OCI-LY3 (cell line): ENCODE data around the gene EPHB2.
"Not testable (repeated sequence)": the region's sequence is repeated elsewhere in the genome, so short reads cannot be mapped to it uniquely, and the experiment has no call there.

Experiments
- H2AFZ ChIP-seq: fragments of 200-600, 300-600 bp; shearing (Covaris generic); 2 replicates; pipeline ENCODE4 v1.6.0; 2014; ENCODE audit warnings: antibody characterized with exemption, low read depth, low read length
- H3K27ac ChIP-seq: fragments of 200-600, 300-600 bp; sonication (generic); 2 replicates; pipeline ENCODE4 v1.5.1; 2014; ENCODE audit warnings: mild to moderate bottlenecking, low read length, moderate library complexity, mixed read lengths
- H3K27me3 ChIP-seq: fragments of 200-600, 300-600 bp; sonication (generic); 2 replicates; pipeline ENCODE4 v1.6.1; 2014; ENCODE audit warnings: low read depth, low read length, mixed read lengths
- H3K36me3 ChIP-seq: fragments of 200-600, 300-600 bp; sonication (generic); replicated peaks from 2 replicates; pipeline ENCODE3; 2014; ENCODE audit warnings: low read depth, low read length, mixed read lengths
- H3K4me1 ChIP-seq: fragments of 300-600, 200-600 bp; sonication (generic); 2 replicates; pipeline ENCODE4 v1.6.1; 2014; ENCODE audit warnings: low read length, mixed read lengths
- H3K4me2 ChIP-seq: fragments of 200-600, 300-600 bp; sonication (generic); 2 replicates; pipeline ENCODE4 v1.6.1; 2014; ENCODE audit warnings: low read length, mixed read lengths
- H3K4me3 ChIP-seq: fragments of 300-600, 200-600 bp; sonication (generic); 2 replicates; pipeline ENCODE4 v1.5.1; 2014; ENCODE audit warnings: antibody characterized with exemption, mild to moderate bottlenecking, low read length, moderate library complexity
- H3K79me2 ChIP-seq: fragments of 300-600, 200-600 bp; shearing (Covaris generic); 2 replicates; pipeline ENCODE4 v1.6.1; 2014; ENCODE audit warnings: mild to moderate bottlenecking, low read length, mixed read lengths
- H3K9ac ChIP-seq: fragments of 300-600, 200-600 bp; shearing (Covaris generic); 2 replicates; pipeline ENCODE4 v1.6.0; 2014; ENCODE audit warnings: mild to moderate bottlenecking, low read length, moderate library complexity
- H3K9me3 ChIP-seq: fragments of 200-600, 300-600 bp; shearing (Covaris generic); 2 replicates; pipeline ENCODE4 v1.6.1; 2014; ENCODE audit warnings: low read length, mixed read lengths; ENCODE audit not compliant: insufficient read depth
- H4K20me1 ChIP-seq: fragments of 200-600, 300-600 bp; sonication (generic); 2 replicates; pipeline ENCODE4 v1.6.1; 2016; ENCODE audit warnings: low read length, mixed read lengths; ENCODE audit not compliant: insufficient read depth
- CTCF ChIP-seq: fragments of 200-600, 300-600 bp; sonication (generic); IDR thresholded peaks from 2 replicates; pipeline ENCODE4 v1.5.1; 2014; ENCODE audit warnings: antibody characterized with exemption, low read length, low read depth
- EZH2phosphoT487 ChIP-seq: fragments of 200-600 bp; shearing (Covaris generic); IDR thresholded peaks from 2 replicates; pipeline ENCODE4 v1.6.1; 2018; ENCODE audit warnings: antibody characterized with exemption, mixed run types, low read depth

Gene EPHB2

GRCh38 chr1:22833699-22834098, 123.1 kb downstream of the EPHB2 start:
- Histone ChIP-seq H3K4me1 (no peaks in the 10 kb centered on the region), H3K27ac (no peak overlapping the region), H3K36me3 (no peaks in the 10 kb centered on the region), H3K4me3 (no peak overlapping the region), H3K79me2 (no peaks in the 10 kb centered on the region), H3K9me3 (no peaks in the 10 kb centered on the region), H4K20me1 (no peaks in the 10 kb centered on the region), H3K4me2 (no peak overlapping the region), H3K9ac (no peak overlapping the region), H2AFZ (no peak overlapping the region), H3K27me3 (no peaks in the 10 kb centered on the region)
- TF ChIP-seq EZH2phosphoT487 (no peak), CTCF (no peak)

- H3K4me1 ChIP-seq, H3K4me3 ChIP-seq, H3K9me3 ChIP-seq, H3K27me3 ChIP-seq, H3K36me3 ChIP-seq, H3K4me2 ChIP-seq, H3K27ac ChIP-seq, H4K20me1 ChIP-seq, H2AFZ ChIP-seq, H3K79me2 ChIP-seq, H3K9ac ChIP-seq: not testable (repeated sequence)
Observed at GRCh38 chr1:22834420-22834819, 123.8 kb downstream of the EPHB2 start.

GRCh38 chr1:22835636-22836319, 125.1 kb downstream of the EPHB2 start:
- no peak overlapping the region for H3K4me3 ChIP-seq
- H3K27me3 ChIP-seq, result no peaks in the 10 kb centered on the region
- no peak overlapping the region for H3K4me2 ChIP-seq
- H4K20me1 ChIP-seq, result no peaks in the 10 kb centered on the region
- H3K27ac ChIP-seq, result no peak overlapping the region
- H3K9ac ChIP-seq, result no peak overlapping the region
- H3K36me3 ChIP-seq, result no peaks in the 10 kb centered on the region
- no peak overlapping the region for H2AFZ ChIP-seq
- no peaks in the 10 kb centered on the region for H3K79me2 ChIP-seq
- H3K4me1 ChIP-seq, result no peaks in the 10 kb centered on the region
- H3K9me3 ChIP-seq, result no peaks in the 10 kb centered on the region
- TF ChIP-seq CTCF (no peak), EZH2phosphoT487 (no peak)

GRCh38 chr1:22836850-22837249, 126.2 kb downstream of the EPHB2 start:
- Histone ChIP-seq H2AFZ (no peak overlapping the region), H3K9me3 (no peaks in the 10 kb centered on the region), H3K27ac (no peak overlapping the region), H3K9ac (no peak overlapping the region), H3K4me3 (no peak overlapping the region), H4K20me1 (no peaks in the 10 kb centered on the region), H3K4me2 (no peak overlapping the region), H3K27me3 (no peaks in the 10 kb centered on the region), H3K79me2 (no peaks in the 10 kb centered on the region), H3K4me1 (no peaks in the 10 kb centered on the region), H3K36me3 (no peaks in the 10 kb centered on the region)
- TF ChIP-seq CTCF (no peak), EZH2phosphoT487 (no peak)
